ENCODE data around the gene B3GNT2. TPM values are rescaled to one million over a fixed set of nuclear protein-coding genes. Genes with fewer than 3 reads are reported as not detected.

Gene B3GNT2
- total RNA-seq, 4 donors from 2014 or later, result 28.1 to 41.6 (median 38.4) TPM

DNA sequence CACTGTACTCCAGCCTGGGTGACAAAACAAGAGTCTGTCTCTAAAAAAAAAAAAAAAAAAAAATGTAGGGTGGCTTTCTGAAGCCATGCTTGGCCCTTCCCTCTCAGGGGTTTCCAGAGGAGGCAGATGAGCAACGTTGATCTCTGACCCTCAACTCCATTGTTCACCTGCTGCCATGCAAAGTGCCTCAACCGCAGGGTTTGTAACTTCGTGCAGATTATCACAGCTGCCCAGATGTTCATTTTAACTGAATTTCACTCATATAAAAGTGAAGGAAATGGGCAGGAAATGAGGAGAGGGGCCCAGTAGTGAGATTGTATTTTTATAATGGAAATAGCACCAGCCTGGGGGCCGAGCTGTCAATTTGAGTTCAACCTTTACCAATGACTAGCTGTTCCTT is 14.9 kb upstream of the B3GNT2 start:
- no peak for DNase-seq
- WGBS, 2 donors (ENCODE audit: low coverage in 1 of 2), result 68 to 75% methylated on average over 4 of the region's 4 CpGs
- intact Hi-C loops (cut with DNase I; ENCODE audit: low total_unique reads) (no loop called here), in situ Hi-C loops (cut with MboI; ENCODE audit: low pct_ligation_motif_present in 1 of 4, low pct_unique_long_range_greater_than_20kb in 1 of 4, low sequenced_read_pairs in 3 of 4) (no loop called here)
- H3K36me3 ChIP-seq, result no peaks in the 10 kb centered on the region
- H3K4me1 ChIP-seq, result no peaks in the 10 kb centered on the region
- no peak for TF ChIP-seq POLR2A (IDR thresholded peaks at IDR 0.05)
- no peak for TF ChIP-seq EP300 (IDR thresholded peaks at IDR 0.05; ENCODE audit: low read depth)
- no peak overlapping the region for H3K4me3 ChIP-seq
- no peak overlapping the region for H3K27ac ChIP-seq
- H3K27me3 ChIP-seq, result no peaks in the 10 kb centered on the region
- no peaks in the 10 kb centered on the region for H3K9me3 ChIP-seq

DNA sequence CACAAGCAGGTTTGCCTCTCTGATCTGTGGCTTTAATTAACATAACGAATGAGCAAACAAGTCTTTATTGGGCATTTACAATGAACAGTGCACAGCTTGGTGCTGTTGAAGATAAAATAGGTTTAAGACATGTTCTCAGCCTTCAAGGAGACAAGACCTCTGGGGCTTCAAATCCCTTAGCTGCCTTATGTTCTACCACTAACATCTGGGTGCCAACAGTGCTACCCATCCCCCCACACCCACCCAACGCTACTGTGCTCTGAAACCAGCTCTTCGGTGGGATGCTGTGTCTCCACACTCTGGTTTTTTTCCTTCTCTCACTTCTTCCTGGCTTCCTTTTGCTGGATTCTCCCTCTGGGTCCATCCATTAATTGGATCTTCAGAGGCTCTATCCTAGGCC is 14.1 kb upstream of the B3GNT2 start:
- in situ Hi-C loops (cut with MboI; ENCODE audit: low pct_ligation_motif_present in 1 of 4, low pct_unique_long_range_greater_than_20kb in 1 of 4, low sequenced_read_pairs in 3 of 4) (no loop called here), intact Hi-C loops (cut with DNase I; ENCODE audit: low total_unique reads) (no loop called here)
- H3K4me1 ChIP-seq, result no peaks in the 10 kb centered on the region
- H3K27me3 ChIP-seq, result no peaks in the 10 kb centered on the region
- TF ChIP-seq EP300 (IDR thresholded peaks at IDR 0.05; ENCODE audit: low read depth), result no peak
- TF ChIP-seq, protein P1, sequence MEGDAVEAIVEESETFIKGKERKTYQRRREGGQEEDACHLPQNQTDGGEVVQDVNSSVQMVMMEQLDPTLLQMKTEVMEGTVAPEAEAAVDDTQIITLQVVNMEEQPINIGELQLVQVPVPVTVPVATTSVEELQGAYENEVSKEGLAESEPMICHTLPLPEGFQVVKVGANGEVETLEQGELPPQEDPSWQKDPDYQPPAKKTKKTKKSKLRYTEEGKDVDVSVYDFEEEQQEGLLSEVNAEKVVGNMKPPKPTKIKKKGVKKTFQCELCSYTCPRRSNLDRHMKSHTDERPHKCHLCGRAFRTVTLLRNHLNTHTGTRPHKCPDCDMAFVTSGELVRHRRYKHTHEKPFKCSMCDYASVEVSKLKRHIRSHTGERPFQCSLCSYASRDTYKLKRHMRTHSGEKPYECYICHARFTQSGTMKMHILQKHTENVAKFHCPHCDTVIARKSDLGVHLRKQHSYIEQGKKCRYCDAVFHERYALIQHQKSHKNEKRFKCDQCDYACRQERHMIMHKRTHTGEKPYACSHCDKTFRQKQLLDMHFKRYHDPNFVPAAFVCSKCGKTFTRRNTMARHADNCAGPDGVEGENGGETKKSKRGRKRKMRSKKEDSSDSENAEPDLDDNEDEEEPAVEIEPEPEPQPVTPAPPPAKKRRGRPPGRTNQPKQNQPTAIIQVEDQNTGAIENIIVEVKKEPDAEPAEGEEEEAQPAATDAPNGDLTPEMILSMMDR (IDR thresholded peaks at IDR 0.05), result no peak
- no peak for TF ChIP-seq POLR2AphosphoS5 (IDR thresholded peaks at IDR 0.05)
- TF ChIP-seq POLR2A (IDR thresholded peaks at IDR 0.05), result no peak
- H3K36me3 ChIP-seq, result no peaks in the 10 kb centered on the region
- no peak for DNase-seq
- no peak overlapping the region for H3K27ac ChIP-seq
- no peaks in the 10 kb centered on the region for H3K9me3 ChIP-seq
- no peak overlapping the region for H3K4me3 ChIP-seq
- WGBS, 2 donors (ENCODE audit: low coverage in 1 of 2), result 74 to 82% methylated on average over 3 of the region's 3 CpGs

DNA sequence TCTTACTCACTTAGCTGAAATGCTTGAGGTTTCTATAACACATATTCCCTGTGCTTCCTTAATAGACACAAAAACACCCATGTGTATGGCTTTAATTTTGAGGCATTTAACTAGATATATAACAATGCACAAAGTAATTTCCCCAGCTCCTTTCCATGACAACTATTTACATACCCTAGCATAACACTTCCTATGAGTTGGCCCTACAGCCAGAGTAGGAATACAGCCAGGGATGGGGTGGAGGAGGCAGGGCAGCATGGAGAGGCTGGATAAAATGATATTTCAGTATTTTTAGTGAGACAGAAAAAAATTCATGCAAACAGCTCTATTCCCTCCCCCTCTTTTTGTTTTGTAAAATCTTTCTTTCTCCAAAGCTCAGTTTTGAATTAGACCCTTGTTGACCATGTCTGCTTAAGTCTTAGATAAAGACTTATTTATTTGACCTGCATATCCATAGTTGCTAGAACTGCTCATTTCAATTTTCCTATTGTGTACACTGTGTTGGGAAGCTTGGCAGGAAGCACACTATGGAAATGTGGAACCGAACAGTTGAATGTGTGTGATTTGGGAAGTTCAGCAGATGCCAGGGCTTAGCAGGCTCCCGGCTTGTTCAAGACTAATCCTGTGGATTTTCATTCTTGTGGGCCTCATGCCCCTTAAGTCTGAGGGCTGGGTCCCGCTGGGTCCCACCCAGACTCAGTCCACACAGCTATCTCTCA is 11.2 kb upstream of the B3GNT2 start:
- intact Hi-C loops (cut with DNase I; ENCODE audit: low total_unique reads) (no loop called here), in situ Hi-C loops (cut with MboI; ENCODE audit: low pct_ligation_motif_present in 1 of 4, low pct_unique_long_range_greater_than_20kb in 1 of 4, low sequenced_read_pairs in 3 of 4) (no loop called here)
- Histone ChIP-seq H3K36me3 (no peaks in the 10 kb centered on the region), H3K27ac (no peak overlapping the region), H3K9me3 (no peaks in the 10 kb centered on the region), H3K27me3 (no peaks in the 10 kb centered on the region), H3K4me1 (no peaks in the 10 kb centered on the region), H3K4me3 (no peak overlapping the region)
- TF ChIP-seq EP300 (IDR thresholded peaks at IDR 0.05; ENCODE audit: low read depth) (no peak), POLR2A (IDR thresholded peaks at IDR 0.05) (no peak), POLR2AphosphoS5 (IDR thresholded peaks at IDR 0.05) (no peak)
- TF ChIP-seq, protein P1 (IDR thresholded peaks at IDR 0.05), result no peak
- 78% methylated on average over 3 of the region's 3 CpGs; no CpG with 5 or more reads in 1 of the 2 donors for WGBS, 2 donors (ENCODE audit: low coverage in 1 of 2)
- DNase-seq, result no peak

DNA sequence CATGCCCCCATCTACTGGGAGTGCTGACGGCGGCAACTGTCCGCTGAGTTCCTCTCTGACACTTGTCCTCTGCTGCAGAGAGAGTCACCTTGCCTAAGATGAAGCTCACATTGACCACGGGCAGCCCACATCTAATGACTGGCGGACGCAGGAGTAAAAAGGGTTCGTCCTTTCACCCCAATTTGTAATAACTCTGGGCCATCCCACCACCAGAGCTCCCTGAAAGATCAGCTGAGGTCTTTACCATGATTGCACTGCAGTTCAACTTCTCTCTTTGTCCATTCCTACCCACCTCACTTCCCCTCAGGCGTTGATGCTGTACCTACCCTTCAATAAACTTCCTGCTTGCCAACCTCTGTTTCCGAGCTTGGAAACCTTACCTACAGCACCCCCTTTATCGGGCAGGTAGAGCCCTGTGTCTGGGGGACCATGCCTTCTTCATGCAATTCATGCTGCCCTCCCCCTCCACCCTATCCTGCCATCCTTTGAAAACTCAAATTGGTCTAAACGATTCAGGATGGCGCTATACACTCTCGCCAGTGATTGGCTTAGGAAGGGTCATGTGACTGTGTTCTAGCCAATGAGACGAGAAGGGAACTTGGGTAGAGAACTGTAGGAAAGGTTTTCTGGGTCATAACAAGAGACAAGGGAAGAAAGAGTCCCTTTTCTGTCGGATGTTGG is 10.3 kb upstream of the B3GNT2 start:
- intact Hi-C loops (cut with DNase I; ENCODE audit: low total_unique reads), result no loop called here
- Histone ChIP-seq H3K4me3 (no peak overlapping the region), H3K36me3 (no peaks in the 10 kb centered on the region), H3K9me3 (no peaks in the 10 kb centered on the region), H3K27me3 (no peaks in the 10 kb centered on the region), H3K4me1 (no peaks in the 10 kb centered on the region), H3K27ac (no peak overlapping the region)
- no peak for DNase-seq
- in situ Hi-C loops (cut with MboI; ENCODE audit: low pct_ligation_motif_present in 1 of 4, low pct_unique_long_range_greater_than_20kb in 1 of 4, low sequenced_read_pairs in 3 of 4), result no loop called here
- no peak for TF ChIP-seq POLR2AphosphoS5 (IDR thresholded peaks at IDR 0.05)
- TF ChIP-seq EP300 (IDR thresholded peaks at IDR 0.05; ENCODE audit: low read depth), result no peak
- TF ChIP-seq POLR2A (IDR thresholded peaks at IDR 0.05), result no peak
- TF ChIP-seq, protein P1 (IDR thresholded peaks at IDR 0.05), result no peak
- 74 to 89% methylated on average over 3 to 15 of the region's 15 CpGs for WGBS, 2 donors (ENCODE audit: low coverage in 1 of 2)
